Thyroid gland (tissue), 4 donors: Measurements from ENCODE around the gene PPM1H. TPM values are rescaled to one million over a fixed set of nuclear protein-coding genes. Genes with fewer than 3 reads are reported as not detected.

Experiments
- DNase-seq, 2 donors: peaks; one replicate each; pipeline ENCODE4 v3.0.0-alpha.2; 2019
- H3K27ac ChIP-seq, 3 donors: fragments of 200-600 bp; sonication (generic); 1 replicate in 2 of 3; 2 replicates in 1 of 3; pipeline ENCODE4 v1.5.1; 2016 to 2019; ENCODE audit warnings: mild to moderate bottlenecking in 1 of 3, moderate library complexity in 1 of 3
- H3K27me3 ChIP-seq: fragments of 200-600 bp; sonication (generic); one replicate; pipeline ENCODE4 v1.5.1; 2019
- H3K36me3 ChIP-seq, 2 donors: fragments of 200-600 bp; sonication (generic); one replicate each; pipeline ENCODE4 v1.5.1; 2016 to 2019
- H3K4me1 ChIP-seq, 2 donors: fragments of 200-600 bp; sonication (generic); one replicate each; pipeline ENCODE4 v1.5.1; 2017 to 2019
- H3K4me3 ChIP-seq, 3 donors: fragments of 200-600 bp; sonication (generic); replicated peaks in 1 of 3; 1 replicate in 2 of 3; 2 replicates in 1 of 3; pipeline ENCODE4 v1.5.1; 2016; ENCODE audit warnings: mild to moderate bottlenecking in 1 of 3
- H3K9me3 ChIP-seq: fragments of 200-600 bp; sonication (generic); one replicate; pipeline ENCODE4 v1.5.1; 2017
- CTCF ChIP-seq, 6 experiments: fragments of 200-600 bp in 3 of 6; fragments of 450-650 bp in 3 of 6; sonication (generic) in 3 of 6; IDR thresholded peaks; one replicate each; pipeline ENCODE4 v1.5.1; 2016 to 2019; ENCODE audit warnings: antibody characterized with exemption in 6 of 6, mild to moderate bottlenecking in 2 of 6, inconsistent platforms in 1 of 6, moderate library complexity in 1 of 6
- POLR2A ChIP-seq, 2 donors: fragments of 450-650 bp; IDR thresholded peaks; one replicate each; pipeline ENCODE4 v1.6.1; 2017; ENCODE audit warnings: antibody characterized with exemption in 2 of 2, mild to moderate bottlenecking in 2 of 2, moderate library complexity in 1 of 2
- WGBS, 2 donors: methylation state at CpG; one replicate each; pipeline ENCODE4 v1.1.5; 2017; 5-methylcytosine and 5-hydroxymethylcytosine counted together
- intact Hi-C: fragments of 100-400 bp; cut with DNase I; formaldehyde crosslinking; loops from one replicate; pipeline ENCODE4 v1.15.1; 2023
- total RNA-seq, 4 donors: library from RNA; depleted of rRNA; stranded (reverse); fragments of >200 nt; gene quantifications; one replicate each; pipeline ENCODE4 v1.2.3, GENCODE V29; 2016

Gene PPM1H
- total RNA-seq, 4 donors from 2014 or later = 3.9 to 12.7 (median 9.0) TPM

- DNase-seq = no peak
- intact Hi-C loops = no loop called here
- no peaks in the 10 kb centered on the region for H3K9me3 ChIP-seq
- no peak overlapping the region for H3K27ac ChIP-seq
- no peaks in the 10 kb centered on the region for H3K27me3 ChIP-seq
- peaks cover 10 to 12% of the 10 kb centered on the region in 2 donors for H3K4me1 ChIP-seq
- TF ChIP-seq CTCF (IDR thresholded peaks at IDR 0.05) (no peak), POLR2A (IDR thresholded peaks at IDR 0.05) (no peak)
- H3K36me3 ChIP-seq = no peaks in the 10 kb centered on the region
- 90 to 91% methylated on average over 6 of the region's 6 CpGs for WGBS, 2 donors
- H3K4me3 ChIP-seq = no peak overlapping the region
Observed at GRCh38 chr12:62689042-62689839, 245.7 kb downstream of the PPM1H start.

- Histone ChIP-seq H3K4me1 (peaks cover 21 to 24% of the 10 kb centered on the region in 2 donors), H3K36me3 (no peaks in the 10 kb centered on the region), H3K9me3 (no peaks in the 10 kb centered on the region), H3K27ac (peak overlapping the region in 1 of 3 donors; percentile 40), H3K27me3 (no peaks in the 10 kb centered on the region), H3K4me3 (no peak overlapping the region)
- DNase-seq = no peak
- intact Hi-C loops = no loop called here
- 71 to 91% methylated on average over 3 of the region's 3 CpGs for WGBS, 2 donors
- TF ChIP-seq POLR2A (IDR thresholded peaks at IDR 0.05) (no peak), CTCF (IDR thresholded peaks at IDR 0.05) (no peak)
Observed at GRCh38 chr12:62686938-62687337, 248.0 kb downstream of the PPM1H start.

GRCh38 chr12:62684570-62685295, 250.2 kb downstream of the PPM1H start:
- DNase-seq = peak; percentile 31 to 34
- 74 to 85% methylated on average over 7 of the region's 7 CpGs for WGBS, 2 donors
- H3K27ac ChIP-seq = peak overlapping the region; percentile 85 to 98 (median 95)
- intact Hi-C loops = no loop called here
- peaks cover 21 to 24% of the 10 kb centered on the region in 2 donors for H3K4me1 ChIP-seq
- TF ChIP-seq CTCF (IDR thresholded peaks at IDR 0.05) = no peak
- TF ChIP-seq POLR2A (IDR thresholded peaks at IDR 0.05) = no peak
- H3K36me3 ChIP-seq = no peaks in the 10 kb centered on the region
- no peaks in the 10 kb centered on the region for H3K27me3 ChIP-seq
- no peaks in the 10 kb centered on the region for H3K9me3 ChIP-seq
- no peak overlapping the region for H3K4me3 ChIP-seq

GRCh38 chr12:62683776-62684569, 251.0 kb downstream of the PPM1H start:
- intact Hi-C loops = no loop called here
- DNase-seq = peak; percentile 75 to 80
- peaks cover 24% of the 10 kb centered on the region in 2 donors for H3K4me1 ChIP-seq
- TF ChIP-seq CTCF (IDR thresholded peaks at IDR 0.05) = no peak
- TF ChIP-seq POLR2A (IDR thresholded peaks at IDR 0.05) = peak in 1 of 2 donors; percentile 47
- no peak overlapping the region for H3K4me3 ChIP-seq
- H3K27ac ChIP-seq = peak overlapping the region; percentile 85 to 98 (median 95)
- no peaks in the 10 kb centered on the region for H3K27me3 ChIP-seq
- 26 to 32% methylated on average over 7 of the region's 7 CpGs for WGBS, 2 donors
- no peaks in the 10 kb centered on the region for H3K36me3 ChIP-seq
- H3K9me3 ChIP-seq = no peaks in the 10 kb centered on the region
